Ramos (cell line): Measurements from ENCODE around the gene DNAJC5.

Source experiments
- in situ Hi-C: fragments of 300-500 bp; cut with MboI; formaldehyde crosslinking; loops from one replicate; pipeline ENCODE4 v1.14.3; 2022; ENCODE audit warnings: low sequenced_read_pairs; ENCODE audit not compliant: unreplicated experiment

Gene DNAJC5

GRCh38 chr20:63894358-63895201 lies at the start of gene DNAJC5:
Gene DNAJC5 (plus strand): TSS chr20:63895126. CDS start chr20:63928346, 33,220 bp downstream.
- in situ Hi-C loops: no loop called here

- in situ Hi-C loops: no loop called here
These were observed 48.7 kb upstream of the DNAJC5 start for GRCh38 chr20:63846128-63846771.

- in situ Hi-C loops: no loop called here
These were observed 48.1 kb upstream of the DNAJC5 start for GRCh38 chr20:63846888-63847236.

GRCh38 chr20:63847237-63848002 lies 47.5 kb upstream of the DNAJC5 start:
- in situ Hi-C loops: no loop called here

GRCh38 chr20:63848003-63848911 lies 46.7 kb upstream of the DNAJC5 start:
- in situ Hi-C loops: no loop called here

- in situ Hi-C loops: loop anchor here (10.0 kb wide), 1 partner anchor 146 kb away; the partner anchor contains the start of genes ARFRP1 and ZGPAT
These were observed 44.0 kb upstream of the DNAJC5 start for GRCh38 chr20:63850689-63851547.

- in situ Hi-C loops: loop anchor here (10.0 kb wide), 1 partner anchor 147 kb away; the partner anchor contains the start of genes ARFRP1 and ZGPAT
These were observed 43.4 kb upstream of the DNAJC5 start for GRCh38 chr20:63851548-63851943.

GRCh38 chr20:63853733-63854068 lies 41.2 kb upstream of the DNAJC5 start:
- in situ Hi-C loops: loop anchor here (10.0 kb wide), 1 partner anchor 149 kb away; the partner anchor contains the start of genes ARFRP1 and ZGPAT

GRCh38 chr20:63854069-63854765 lies 40.7 kb upstream of the DNAJC5 start:
- in situ Hi-C loops: loop anchor here (10.0 kb wide), 1 partner anchor 149 kb away; the partner anchor contains the start of genes ARFRP1 and ZGPAT

- in situ Hi-C loops: loop anchor here (10.0 kb wide), 1 partner anchor 150 kb away; the partner anchor contains the start of genes ARFRP1 and ZGPAT
These were observed 40.1 kb upstream of the DNAJC5 start for GRCh38 chr20:63854766-63855362.

- in situ Hi-C loops: loop anchor here (10.0 kb wide), 1 partner anchor 151 kb away; the partner anchor contains the start of genes ARFRP1 and ZGPAT
These were observed 39.4 kb upstream of the DNAJC5 start for GRCh38 chr20:63855363-63856097.

- in situ Hi-C loops: loop anchor here (10.0 kb wide), 1 partner anchor 151 kb away; the partner anchor contains the start of genes ARFRP1 and ZGPAT
These were observed 38.8 kb upstream of the DNAJC5 start for GRCh38 chr20:63856098-63856511.

GRCh38 chr20:63857764-63858392 lies 37.0 kb upstream of the DNAJC5 start:
- in situ Hi-C loops: loop anchor here (10.0 kb wide), 1 partner anchor 153 kb away; the partner anchor contains the start of genes ARFRP1 and ZGPAT

- in situ Hi-C loops: loop anchor here (10.0 kb wide), 1 partner anchor 154 kb away; the partner anchor contains the start of genes ARFRP1 and ZGPAT
These were observed 36.3 kb upstream of the DNAJC5 start for GRCh38 chr20:63858393-63859165.

GRCh38 chr20:63859166-63859699 lies 35.7 kb upstream of the DNAJC5 start:
- in situ Hi-C loops: loop anchor here (10.0 kb wide), 1 partner anchor 154 kb away; the partner anchor contains the start of genes ARFRP1 and ZGPAT
